ENCODE measurements around the gene NCKAP5.

The NCKAP5 gene

DNA sequence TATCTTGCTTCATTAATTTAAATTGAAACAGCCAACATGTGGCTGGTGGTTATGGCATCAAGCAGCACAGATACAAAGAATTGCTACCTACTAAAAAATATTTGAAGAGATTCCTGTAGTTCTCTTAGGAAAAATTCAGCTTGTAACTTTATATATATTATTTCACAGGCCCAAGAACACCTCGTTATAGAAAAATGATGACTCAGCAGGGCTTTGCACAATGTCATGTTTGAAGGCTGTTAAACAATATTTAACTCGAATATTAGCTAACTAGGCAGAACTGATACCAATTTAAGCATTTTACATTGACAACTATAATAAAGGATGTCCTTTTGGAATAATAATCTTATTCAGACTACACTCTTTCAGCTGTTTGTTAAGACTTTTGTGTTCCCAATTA, 795.9 kb downstream of the NCKAP5 start:
- no peak for DNase-seq

DNA sequence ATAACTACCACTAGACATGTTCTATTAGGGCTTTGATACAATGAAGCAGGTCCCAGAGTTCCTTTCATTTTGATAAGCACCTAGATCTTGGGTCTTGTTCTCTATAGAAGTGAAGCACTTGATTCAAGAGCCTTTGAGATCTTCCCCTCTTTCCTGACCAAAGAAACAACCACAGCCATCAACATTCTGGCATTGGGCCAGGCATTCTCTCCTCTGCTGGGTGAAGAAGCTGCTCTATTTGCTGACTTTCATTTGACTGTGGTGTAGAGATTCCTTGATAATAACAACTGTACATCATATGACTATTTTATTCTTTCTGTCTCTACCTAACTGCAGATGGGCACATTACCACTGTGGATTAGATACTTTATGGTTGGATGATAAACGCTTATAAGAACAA, 801.7 kb downstream of the NCKAP5 start:
- peak; percentile 32 for DNase-seq

DNA sequence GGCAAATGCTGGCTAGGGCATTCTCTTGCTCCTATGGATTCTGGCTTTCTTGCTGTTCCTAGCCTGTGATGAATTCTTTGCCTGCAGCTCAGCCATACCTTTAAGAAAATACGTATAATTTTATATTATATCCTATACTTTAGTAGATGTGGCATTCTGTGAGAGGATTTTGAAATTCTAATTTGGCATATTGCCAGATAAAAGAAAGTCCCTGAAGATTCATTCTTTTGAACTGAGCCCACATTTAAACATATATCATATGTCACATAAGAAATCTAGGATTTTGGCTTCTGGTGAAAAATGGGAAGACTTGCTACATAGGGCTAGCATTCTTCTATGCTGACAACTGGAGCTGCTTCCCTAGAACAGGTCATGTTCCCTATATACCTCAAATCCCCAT, 806.8 kb downstream of the NCKAP5 start:
- no peak for DNase-seq

DNA sequence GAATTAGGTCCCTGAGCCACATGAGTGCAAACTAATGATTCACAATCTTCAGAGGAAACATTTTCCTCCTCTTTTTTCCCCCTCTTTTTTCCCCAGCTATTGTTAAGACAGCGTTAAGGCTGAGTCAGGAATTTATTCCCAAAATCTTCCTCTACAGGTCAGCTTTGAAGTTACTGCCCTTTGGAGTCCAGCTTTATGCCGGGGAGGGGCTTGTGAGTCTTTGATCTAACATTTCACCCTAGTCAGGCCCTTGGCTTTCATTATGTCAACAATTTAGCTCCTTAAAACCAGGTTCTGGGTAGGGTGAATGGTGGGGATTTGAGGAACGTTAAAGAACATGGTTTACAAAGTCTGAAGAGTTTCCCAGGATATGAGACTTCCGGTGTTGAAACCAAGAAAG, 807.3 kb downstream of the NCKAP5 start:
- no peak for DNase-seq

DNA sequence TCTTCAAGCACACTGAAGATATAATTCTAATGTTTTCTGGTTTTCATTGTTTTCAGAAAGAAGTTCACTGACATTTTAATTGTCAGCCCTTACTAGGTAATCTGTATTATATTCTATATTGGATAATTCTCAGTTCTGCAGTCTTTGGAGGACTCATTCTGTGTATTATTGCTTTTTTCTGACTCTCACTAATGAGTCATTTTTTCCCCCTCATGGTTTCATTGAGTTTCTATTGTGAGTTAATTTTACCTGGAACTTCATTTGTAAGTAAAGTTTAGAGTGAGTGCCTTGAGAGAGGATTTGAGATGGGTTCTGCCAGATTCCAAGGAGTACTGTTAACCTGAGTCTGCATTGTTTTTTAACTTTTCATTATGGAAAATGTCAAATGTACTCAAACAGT, 807.9 kb downstream of the NCKAP5 start:
- DNase-seq: no peak

DNA sequence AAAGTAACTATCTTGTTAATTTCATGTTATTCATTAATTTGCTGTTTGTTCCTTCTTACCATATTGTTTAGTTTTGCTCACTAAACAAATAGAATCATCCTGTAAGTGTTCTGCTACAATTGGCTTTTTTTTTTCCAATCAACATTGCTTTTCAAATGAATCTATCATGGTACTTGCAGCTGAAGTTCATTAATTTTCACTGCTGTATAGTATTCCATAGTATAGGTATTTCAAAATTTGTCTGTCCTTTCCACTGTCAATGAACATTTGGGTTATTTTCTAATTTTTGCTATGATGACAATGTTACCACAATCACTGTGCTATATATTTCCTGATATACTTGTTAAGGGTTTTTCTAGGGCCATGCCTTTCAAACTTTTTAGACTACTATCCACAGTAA, 809.3 kb downstream of the NCKAP5 start:
- DNase-seq: no peak

DNA sequence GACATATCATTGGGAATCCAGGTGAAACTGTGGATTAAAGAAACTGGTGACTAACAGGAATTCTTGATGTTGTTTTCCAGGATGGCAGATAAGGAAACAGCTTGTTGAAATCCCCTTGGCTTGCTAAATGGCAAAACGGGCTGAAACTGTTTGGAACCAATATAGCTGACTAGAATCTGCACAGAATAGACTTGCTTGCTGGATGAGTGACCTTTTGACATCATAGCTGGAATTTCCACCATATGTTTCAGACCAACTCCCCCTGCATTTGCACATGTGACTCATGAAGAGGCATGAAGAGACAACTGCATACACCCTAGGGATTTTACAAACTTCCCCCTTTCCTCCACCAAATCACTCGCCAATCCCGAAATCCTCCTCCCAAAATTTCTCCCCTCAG, 810.6 kb downstream of the NCKAP5 start:
- DNase-seq: no peak

DNA sequence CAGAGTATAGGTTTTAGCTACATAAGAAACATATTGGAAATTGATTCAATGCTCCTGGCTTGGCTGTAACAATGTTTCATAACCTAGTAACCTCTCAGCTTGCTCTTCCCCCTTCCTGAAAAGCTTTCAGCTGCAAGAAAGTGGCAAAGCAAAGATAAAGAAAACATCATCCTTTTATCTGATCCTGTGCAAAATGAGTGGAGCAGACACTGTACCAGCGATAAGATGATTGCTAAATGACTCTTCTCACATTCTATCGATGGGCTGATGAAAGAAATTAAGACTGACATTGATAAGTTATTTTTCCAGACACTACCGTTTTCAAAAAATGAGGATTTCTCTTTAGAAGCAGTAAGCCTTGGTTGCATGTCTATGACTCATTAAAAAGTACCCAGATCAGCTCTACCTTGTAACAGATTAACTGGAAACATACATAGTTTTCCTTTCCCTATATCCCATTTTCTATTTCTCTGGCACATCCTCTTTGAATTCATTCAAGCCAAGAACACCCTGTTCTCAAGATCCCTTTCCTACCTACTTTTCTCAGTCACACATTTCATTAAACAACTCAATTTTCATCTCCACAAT, 811.2 kb downstream of the NCKAP5 start:
- no peak for DNase-seq

DNA sequence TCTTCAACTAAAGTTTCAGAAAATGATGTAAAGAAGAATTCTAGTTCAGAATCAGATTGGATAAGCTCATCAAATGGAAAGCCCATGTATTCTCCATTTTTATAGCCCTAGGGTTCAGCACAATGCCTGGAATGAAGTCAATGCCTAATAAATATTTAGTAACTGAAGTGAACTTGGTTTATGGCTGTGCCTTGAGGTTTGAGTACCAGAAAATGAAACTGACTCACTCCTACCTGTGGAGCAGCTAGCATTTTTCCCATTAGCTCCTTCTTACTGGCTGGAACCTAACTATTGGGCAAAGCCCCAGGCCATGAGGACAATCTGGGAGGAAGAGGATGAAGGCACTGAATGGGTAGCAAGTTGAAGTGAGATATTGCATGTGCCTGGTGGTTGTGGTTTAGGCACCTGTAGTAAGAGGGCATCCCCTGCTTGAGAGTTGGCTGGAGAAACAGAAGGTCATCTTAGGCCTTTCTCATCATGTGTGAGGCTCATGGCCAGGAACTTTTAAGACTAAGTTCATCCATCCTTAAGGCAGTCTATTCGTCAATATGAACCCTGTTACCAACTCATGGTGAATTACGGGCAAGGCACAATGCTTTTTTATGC, 813.3 kb downstream of the NCKAP5 start:
- DNase-seq: no peak

DNA sequence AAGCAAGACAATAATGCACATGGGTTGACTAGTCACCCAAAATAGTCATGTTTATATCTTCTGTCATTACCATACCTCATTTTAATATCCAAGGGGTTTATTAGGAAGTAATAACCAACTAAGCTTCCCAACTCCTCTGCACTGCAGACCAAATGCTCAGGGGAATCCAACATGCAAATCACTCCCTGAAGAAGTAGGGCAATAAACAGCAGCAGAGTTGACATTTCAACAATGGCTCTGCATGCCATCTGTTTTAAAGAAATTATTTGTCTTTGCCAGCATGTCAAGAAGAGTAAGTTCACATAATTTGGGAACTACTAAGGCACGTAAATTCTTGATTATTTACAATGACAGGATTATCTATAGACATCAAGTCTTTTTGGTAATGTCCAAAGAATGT, 813.9 kb downstream of the NCKAP5 start:
- DNase-seq: no peak

DNA sequence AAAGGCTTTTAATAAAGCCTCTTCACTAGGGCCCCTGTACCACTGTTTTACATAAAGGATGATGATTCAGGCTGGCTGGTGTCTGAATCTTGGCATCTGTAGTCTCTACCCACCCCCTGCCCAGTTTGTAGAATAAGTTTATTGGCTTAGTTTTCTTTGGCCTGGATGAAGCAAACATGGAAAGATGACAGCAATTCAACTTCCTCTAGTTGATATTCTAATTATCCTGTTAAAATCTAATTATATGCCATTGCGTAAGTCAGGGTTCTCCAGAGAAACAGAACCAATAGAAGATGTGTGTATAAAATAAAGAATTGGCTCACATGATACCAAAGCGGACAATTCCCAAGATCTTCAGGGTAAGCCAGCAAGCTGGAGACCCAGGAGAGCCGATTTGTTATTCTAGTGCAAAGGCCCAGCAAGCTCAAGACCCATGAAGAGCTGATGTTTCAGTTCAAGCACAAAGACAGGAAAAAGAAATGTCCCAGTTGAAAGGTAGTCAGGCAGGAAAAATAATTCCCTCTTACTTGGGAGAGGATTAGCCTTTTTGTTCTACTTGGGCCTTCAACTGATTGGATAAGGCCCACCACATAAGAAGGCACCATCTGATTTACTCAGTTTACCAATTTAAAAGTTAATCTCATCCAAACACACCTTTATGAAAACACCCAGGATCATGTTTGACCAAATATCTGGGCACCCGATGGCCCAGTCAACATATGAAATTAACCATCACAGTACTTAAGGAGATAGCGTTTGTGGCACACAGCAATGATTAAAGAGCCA, 815.6 kb downstream of the NCKAP5 start:
- no peak for DNase-seq

DNA sequence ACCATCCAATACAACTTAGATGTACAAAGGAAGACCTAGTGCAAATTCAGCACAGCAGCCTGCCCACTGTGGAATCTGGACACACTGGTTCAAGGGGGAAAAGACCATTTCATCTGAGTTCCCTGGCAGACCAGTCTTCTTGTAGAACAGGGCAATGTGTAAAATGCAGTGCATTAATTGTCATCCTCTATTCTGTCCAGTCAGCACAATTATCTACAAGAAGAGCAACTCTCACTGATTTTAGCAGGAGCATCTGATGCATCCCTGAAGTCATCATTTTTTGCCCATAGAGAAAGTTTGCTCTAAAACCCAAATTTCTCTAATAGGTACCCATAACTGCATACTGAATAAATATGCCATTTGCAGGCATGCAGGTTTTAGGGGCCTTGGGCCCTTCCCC, 816.4 kb downstream of the NCKAP5 start:
- DNase-seq: no peak

DNA sequence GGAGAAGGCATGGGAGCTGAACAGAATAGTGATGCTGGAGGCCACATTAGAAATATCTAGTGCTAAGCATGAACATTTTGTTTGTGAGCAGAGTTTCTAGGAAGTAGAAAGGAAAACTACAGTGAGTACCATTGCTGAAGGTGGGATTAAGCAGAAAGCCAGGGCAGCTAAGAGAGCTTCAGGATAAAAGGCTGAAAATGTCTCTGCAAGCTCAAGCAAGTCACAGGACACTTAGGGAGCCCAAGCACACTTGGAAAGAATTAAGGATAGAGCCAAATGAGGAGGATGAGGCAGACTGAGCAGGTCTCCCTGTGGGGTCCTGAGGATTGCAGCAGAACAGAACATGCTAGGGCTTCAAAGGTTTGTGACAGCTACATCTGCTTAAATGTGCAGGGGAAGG, 817.7 kb downstream of the NCKAP5 start:
- no peak for DNase-seq

DNA sequence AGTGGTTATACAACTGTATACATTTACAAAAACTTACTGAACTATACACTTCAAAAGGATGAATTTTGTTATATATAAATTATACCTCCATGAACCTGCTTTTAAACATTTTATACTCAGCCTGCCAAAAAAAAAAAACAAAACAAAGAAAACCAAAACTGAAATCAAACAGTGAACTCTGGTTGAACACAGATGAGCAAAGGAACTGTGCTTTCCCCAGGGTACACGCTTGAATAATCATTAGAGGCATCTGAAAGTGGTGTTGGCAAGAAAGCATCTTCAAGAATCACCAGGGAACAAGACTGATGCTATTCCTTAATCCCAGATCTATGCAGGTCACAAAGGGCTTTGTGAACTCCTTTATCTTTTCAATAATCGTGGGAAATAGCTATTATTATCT, 821.2 kb downstream of the NCKAP5 start:
- DNase-seq: no peak

DNA sequence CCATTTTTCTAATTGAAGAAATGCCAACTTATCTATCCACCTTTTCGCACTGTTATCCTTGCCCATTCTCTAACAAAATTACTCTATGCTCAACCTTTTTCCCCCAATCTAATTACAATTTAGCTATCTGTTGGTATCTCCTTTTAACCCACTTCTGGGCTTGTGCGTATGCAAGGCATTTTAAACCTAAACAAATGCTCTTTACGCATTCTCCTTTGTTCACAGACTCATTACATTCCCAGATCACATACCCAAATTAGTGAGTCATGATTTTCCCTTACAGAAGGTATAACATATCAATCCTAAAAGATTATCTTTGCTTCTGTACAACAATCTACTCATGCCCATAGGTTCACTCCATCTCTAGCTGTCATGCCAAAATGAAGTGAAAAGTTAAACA, 826.5 kb downstream of the NCKAP5 start:
- no peak for DNase-seq

DNA sequence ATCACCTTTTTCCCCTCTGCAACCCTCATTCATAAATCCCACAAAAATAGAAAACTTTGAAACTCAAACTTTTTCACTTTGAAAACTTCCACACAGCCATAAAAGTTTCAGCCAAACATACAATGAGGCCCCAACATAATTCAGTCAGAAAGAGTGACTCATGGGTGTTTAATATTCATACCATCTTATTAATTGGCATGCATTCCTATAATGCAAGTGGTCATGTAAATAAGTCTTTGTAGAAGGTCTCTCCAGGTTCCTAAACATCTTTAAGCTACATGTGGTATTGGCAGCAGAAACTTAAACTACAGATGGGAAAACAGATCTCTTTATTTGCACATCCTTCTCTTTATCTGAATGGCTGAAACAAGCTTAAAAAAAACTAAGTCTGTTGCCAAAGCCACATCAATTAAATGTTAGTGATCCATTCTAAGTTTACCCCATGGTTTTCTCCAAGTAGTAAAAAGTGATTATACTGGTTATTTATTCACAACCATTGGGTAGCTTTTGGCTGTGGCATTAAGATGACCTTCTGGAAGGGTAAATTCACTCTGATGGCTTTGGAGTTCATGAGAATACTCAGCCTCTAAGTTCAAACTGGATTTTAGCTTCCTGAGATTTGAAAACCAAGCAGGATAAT, 828.1 kb downstream of the NCKAP5 start:
- no peak for DNase-seq

DNA sequence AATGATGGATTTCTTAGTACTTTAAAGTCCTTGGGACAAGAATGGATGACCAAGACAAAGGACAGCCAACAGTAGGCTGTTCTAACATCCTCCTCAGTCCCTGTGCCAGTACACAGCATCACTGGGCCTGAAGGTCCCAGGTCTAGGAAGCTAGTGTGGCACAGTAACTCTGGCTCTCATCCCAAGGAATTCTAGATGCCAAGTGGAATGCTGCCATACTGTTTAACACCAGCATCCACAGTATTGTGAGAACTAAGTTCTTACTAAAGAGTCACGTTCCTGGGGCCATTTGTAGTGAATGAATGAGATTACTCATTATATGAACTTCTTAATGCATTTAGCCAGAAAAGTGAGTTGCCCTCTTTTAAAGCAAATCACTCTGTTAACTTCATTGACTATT, 830.0 kb downstream of the NCKAP5 start:
- DNase-seq: no peak

DNA sequence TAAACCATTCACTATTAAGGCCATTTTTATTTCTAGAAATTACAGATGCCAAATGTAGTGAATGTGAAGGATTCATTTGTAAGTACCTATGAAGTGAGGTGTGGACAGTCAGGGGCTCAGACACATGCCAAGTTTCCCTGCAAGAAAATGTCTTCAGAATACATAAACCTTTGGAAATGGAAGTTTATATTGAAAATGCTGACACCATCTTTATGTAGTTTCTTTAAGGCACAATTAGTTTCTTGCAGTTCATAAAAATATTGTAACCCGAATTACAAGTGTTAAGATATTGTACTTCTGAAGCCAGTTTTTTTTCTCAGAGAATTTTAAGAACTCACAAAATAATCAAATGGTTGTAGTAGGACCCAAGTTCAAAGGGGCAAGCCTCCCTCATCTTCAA, 832.2 kb downstream of the NCKAP5 start:
- DNase-seq: no peak

DNA sequence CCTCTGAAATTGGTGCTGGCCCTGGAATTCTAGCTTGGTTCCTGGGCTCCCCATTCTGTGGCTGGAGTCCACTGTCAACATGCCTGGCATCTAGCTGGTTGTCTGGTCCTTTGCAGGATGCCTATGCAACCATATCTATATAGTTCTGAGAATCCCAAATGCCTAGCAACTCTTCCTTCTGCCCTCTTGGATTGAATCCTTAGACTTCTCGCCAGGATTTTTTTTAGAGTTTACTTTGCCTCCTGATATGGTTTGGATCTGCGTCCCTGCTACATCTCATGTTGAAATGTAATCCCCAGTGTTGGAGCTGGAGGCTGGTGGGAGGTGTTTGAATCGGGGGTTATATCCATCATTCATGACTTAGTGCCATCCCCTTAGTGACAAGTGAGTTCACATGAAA, 833.3 kb downstream of the NCKAP5 start:
- no peak for DNase-seq

DNA sequence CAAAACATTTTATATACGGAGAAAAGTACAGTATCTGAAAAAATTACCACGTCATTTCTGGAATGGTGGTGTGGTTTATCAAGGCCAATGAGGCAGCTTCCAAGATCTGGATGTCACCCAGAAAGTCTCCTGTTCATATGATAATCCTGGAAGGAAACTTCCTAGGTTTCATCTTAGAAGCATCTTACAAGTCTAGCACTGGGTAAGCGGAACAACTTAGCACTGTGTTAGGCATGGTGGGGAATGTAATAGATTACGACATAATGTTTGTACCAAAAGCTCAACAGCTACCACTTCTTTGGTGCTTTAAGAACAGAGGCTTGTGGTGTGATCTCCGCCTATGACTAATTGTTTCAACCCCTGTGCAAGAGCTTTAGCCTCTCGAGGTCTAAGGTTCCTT, 835.2 kb downstream of the NCKAP5 start:
- no peak for DNase-seq

DNA sequence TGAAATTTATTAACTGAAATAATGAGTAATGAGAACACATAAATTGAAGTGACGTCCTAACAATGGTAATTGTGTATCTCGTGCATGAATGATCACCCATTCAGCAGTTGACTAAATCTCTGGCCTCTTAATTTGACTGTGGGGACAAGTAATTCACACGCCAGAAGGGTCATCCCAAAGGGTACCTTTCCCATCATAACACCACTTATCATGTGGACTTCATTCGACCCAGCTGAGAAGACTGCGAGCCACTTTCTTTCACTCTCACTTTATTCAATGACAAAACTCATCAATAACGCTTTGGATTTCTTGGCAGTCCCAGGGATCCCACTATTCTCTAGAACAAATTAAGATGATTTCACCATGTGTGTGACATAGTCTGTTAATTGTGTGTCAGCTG, 835.6 kb downstream of the NCKAP5 start:
- no peak for DNase-seq

DNA sequence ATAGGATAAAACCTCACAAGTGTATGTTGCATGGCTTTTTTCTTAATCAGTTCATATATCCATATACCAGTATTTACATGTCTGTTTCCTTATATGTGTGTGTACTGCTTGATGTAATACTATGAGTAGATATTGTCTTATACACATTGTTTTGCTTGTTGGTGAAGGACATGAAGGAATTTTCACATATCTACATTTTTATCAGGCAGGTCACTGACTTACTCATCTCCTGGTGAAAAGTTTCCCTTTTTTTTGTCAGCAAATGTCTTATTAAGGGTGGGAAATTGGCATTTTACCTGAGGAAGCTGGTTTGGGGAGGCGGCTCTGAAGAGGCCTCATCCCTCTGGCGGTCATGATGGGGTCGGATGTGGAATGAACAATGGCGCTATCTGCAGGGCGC, 836.8 kb downstream of the NCKAP5 start:
- DNase-seq: no peak

DNA sequence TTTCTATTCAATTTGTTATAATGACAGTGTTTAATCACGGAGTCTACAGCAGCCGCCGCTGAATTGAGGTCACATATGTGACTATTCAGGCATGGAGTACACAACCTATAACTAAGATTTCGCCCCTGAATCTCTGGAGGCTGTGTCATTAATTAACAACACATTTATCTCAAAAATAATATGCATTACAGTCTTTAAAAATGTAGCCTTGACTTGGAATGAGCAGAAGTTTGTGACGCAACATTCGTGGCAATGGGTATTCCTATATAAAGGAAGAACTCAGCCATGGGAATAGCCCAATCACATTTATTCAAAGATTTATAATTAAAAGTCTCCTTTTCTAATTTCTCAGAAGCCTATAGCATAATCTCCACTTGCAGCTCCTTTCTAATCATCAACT, 837.7 kb downstream of the NCKAP5 start:
- no peak for DNase-seq

DNA sequence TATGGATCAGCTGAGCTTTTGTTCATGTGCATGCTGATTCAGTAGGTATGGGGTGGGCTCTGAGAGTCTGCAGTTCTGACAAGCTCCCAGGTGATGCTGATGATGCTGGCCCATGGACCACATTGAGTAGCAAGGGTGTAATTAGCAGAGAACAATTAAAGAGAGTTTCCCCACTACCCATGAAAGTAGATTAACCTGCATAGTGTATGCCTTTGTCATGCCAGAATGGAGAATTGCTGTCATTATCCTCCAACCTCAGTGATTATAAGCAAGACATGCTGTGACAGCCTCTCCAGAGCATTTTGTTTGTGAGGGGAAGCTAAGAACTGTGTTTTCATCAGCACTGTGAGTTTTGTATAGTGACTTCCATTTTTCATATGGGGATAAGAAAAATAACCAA, 838.7 kb downstream of the NCKAP5 start:
- DNase-seq: peak; percentile 67
